HG02623 (cell line): ENCODE results near the gene ZNF354C.

ENCODE experiments used
- ATAC-seq: cut with Tn5 transposase; IDR thresholded peaks from one replicate; pipeline ENCODE4 v1.9.1; 2021; ENCODE audit warnings: moderate library complexity; ENCODE audit not compliant: unreplicated experiment

The ZNF354C gene

GRCh38 chr5:179127136-179128040, 67.2 kb downstream of the ZNF354C start:
- ATAC-seq: no peak

DNA sequence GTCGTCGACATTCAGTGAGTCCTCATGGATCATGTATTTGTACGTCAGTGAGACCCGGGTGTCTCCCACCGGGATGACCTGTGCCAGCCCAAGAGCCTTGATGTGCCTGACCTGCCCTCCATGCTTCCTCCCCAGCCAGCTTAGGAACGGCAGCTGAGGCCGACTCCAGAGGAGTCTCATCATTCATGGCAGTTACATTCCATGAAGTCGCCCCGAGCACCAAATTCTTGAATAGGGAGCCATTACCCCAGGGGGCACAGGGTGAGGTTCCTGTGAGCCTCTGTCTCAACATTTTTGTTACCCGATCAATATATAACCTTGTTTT, 67.8 kb downstream of the ZNF354C start:
- no peak for ATAC-seq

DNA sequence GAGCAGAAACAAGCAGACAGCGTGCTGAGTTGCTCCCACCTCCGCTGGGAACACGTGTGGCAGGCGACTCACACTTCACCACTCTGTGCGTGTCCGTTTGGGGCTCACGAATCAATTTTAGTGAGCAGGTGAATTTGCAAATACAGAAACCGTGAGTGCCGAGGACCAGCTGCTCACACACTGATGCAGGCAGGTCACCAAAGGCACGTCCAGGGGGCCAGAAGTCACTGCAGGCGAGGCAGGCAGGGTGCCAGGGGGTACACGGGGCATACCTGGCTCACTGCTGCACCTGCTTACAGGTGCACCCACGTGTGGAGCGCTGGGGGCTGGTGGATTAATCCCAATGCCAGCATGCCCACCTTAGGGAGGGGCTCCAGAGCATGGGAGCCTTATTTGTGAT, 68.8 kb downstream of the ZNF354C start:
- no peak for ATAC-seq

GRCh38 chr5:179129607-179130071, 69.5 kb downstream of the ZNF354C start:
- ATAC-seq: no peak

DNA sequence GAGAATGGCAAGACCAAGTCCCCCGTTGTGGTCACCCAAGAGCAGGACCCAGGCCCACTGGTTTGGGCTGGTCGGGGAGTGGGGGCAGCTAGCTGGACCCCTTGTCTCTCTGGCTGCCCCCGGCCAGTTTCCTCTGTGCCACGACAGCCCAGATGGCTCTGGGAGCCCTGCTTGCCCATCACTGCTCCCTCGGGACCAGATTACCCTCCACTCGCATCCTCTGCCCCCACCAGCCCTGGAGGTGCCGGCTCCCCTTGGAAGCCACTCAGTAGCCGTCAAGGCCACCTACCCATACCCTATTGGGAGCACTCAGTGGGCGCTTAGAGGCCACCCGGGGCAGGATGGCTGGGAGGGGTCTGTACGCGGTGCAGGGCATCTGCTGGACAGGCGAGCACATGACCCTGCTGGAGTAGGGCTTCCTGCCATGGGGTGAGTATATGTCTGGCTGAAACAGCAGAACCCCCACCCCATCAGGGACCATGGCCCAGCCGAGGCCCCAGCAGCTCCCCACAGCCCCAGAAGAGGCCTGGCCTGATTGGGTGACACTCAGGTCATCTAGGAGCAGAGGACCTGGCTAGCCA, 70.0 kb downstream of the ZNF354C start:
- ATAC-seq: no peak

DNA sequence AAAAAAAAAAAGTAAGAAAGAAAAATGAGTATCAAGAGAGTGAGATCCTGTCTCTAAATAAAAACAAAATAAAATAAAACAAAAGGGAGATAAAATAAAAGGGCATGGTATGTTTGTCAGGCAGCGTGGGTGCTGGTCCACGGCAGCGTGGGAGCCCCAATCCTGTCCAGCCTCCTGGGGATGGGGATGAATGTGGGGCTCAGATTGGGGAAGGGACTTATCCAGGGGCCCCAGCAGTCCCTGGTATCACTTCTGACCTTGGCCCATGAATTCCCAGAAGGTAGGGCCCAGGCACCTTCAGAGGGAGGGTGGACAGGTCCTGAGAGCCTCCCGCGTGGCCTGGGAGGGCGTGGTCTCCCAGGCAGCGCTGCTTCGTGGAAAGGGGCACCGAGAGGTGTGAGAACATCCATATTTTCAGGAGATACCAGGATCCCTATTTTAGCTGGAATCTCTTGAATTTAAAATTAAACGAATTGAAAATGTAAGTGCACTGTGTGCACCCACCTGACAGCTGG, 71.2 kb downstream of the ZNF354C start:
- no peak for ATAC-seq

DNA sequence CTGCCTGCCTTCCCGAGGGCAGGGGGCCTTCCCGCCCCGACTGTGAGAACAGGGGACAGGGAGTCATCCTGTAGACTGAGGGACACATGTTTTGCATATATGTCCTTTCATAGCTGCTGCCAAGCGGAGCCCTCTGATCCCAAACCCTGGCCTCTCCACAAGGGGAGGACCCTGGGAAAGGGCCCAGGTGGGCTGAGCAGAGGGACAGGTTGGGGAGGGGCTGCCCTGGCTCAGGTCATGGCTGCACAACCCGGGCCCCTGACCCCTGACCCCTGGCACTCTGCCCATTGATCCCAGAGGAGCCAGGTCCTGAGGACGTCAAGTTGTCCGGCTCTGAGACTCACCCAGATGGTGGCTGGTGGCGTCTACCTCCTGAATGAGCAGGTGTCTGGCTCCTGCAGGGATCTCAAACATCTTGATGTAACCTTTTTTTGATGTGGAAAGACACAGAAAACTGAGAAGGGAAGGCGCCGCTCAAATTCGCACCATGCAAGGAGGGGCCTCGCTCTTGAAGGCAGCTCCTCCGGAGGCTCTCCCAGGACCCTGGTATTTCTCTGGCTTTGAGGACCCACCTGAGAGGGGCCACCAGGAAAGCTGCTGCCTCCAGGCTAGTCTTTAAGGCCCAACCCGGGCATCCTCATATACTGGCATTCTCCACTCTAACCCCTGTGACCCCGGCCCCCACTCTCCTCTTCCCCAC, 71.9 kb downstream of the ZNF354C start:
- ATAC-seq: no peak

DNA sequence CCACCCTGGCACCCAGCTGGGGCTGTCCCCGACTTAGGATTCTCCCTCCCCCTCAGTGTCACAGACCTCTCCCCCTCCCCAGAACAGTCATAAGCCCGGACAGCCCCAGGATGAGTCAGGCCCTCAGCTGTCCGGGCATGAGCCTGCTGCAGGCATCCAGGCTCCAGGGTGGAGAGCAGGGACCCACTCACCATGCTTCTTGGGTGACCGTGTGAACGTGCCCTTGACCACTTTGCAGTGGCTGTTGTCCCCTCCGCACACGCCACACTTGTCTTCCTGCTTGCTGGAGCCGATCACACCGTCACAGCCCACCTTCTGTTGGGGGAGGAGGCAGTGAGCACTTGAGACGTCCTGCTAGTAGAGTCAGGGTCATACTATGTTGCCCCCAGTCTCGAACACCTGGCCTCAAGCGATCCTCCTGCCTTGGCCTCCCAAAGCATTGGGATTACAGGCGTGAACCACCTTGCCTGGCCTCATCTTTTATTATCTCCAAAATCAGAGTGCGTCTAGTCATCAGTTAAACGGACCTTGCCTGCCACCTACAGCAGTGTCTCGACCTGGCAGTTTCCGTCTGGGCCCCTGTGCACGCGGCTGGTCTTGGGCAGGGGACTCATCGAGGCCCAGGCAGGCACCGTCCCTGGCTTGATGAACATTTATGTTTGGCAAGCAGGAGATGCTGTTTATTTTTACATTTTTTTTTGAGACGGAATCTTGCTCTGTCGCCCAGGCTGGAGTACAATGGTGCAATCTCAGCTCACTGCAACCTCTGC, 72.6 kb downstream of the ZNF354C start:
- ATAC-seq: no peak
